NCI-H187 treated with DMSO at 0.1 percent for 48 hours (cell line): Measurements from ENCODE around the gene SLC5A6.
"Not testable (repeated sequence)": the region's sequence is repeated elsewhere in the genome, so short reads cannot be mapped to it uniquely, and the experiment has no call there.

Source experiments
- DNase-seq: peaks from one replicate; lab custom pipeline; 2025; lab: John Stamatoyannopoulos, UW

SLC5A6 gene

DNA sequence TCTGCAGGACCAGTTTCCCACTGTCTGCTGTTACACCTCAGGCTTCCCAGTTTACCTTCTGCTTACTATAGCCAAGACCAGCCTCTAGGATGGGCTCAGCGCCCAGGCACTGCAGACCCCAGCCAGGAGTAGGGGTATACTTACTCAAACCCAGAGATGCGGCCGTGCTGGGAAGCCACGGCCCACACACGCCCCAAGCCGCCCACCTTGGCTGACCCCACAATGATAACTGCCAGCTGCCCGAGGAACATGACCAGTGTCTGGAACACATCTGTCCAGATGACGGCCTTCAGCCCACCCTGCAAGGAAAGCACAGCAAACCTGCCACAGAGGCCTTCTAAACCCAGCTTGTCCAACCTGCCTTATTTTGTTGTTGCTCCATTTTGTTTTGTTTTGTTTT is 6.9 kb downstream of the SLC5A6 start:
- DNase-seq = no peak

GRCh38 chr2:27204566-27204965 is 7.5 kb downstream of the SLC5A6 start:
- DNase-seq = no peak

DNA sequence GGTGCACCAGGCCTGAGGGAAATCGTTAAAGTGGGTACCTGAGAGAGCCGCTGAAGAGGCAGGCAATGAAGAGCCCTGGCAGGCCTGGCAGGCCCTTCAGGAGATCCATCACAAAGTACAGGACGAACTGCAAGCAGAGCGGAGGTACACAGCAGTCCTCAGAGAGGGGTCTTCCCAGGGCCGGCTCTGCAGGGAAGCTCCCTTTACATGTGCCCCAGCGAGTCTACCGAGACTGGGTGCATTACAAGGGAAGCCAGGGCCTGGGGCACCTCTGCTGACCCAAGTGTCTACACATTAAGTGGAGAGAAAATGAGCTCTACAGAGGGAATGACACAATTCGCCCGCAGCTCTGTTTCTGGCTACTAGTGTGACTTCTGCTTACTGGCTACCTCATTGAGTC is 8.3 kb downstream of the SLC5A6 start:
- DNase-seq = no peak

GRCh38 chr2:27202854-27203253 is 9.2 kb downstream of the SLC5A6 start:
- DNase-seq = no peak

GRCh38 chr2:27201675-27202074 is 10.4 kb downstream of the SLC5A6 start:
- no peak for DNase-seq

DNA sequence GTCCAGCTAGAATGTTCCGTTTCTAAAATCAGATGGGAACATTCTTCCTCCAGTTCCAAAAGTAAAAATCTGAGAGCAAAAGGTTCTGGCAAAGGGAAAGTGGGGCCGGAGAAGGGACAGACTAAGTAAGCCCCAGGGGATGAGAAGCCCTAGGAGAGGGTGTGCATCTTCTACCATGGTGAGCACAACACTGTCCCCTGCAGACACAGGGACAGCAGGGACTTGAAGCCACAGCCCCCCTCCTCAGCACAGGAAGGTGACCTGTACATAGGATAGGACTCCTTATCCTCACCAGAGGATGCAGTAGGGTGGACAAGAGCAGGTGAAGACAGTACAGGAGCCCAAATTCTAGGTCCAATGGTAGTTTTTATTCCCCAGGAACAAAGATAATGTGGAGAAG is 12.8 kb downstream of the SLC5A6 start:
- no peak for DNase-seq

GRCh38 chr2:27198627-27199026 is 13.4 kb downstream of the SLC5A6 start:
- DNase-seq = no peak

GRCh38 chr2:27198068-27198467 is 14.0 kb downstream of the SLC5A6 start:
- DNase-seq = not testable (repeated sequence)

DNA sequence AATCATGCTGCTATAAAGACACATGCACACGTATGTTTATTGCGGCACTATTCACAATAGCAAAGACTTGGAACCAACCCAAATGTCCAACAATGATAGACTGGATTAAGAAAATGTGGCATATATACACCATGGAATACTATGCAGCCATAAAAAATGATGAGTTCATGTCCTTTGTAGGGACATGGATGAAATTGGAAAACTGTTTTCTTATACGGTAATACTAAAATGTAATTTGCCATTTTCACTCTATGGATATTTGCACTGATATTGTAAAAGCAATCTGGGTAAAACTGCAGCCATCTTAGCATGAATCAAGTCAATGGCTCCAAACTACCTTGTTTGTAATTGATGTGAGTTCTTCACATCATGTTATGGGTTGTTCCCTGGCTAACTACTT is 16.3 kb downstream of the SLC5A6 start:
- not testable (repeated sequence) for DNase-seq

GRCh38 chr2:27194538-27195354 is 17.3 kb downstream of the SLC5A6 start:
- DNase-seq = no peak

DNA sequence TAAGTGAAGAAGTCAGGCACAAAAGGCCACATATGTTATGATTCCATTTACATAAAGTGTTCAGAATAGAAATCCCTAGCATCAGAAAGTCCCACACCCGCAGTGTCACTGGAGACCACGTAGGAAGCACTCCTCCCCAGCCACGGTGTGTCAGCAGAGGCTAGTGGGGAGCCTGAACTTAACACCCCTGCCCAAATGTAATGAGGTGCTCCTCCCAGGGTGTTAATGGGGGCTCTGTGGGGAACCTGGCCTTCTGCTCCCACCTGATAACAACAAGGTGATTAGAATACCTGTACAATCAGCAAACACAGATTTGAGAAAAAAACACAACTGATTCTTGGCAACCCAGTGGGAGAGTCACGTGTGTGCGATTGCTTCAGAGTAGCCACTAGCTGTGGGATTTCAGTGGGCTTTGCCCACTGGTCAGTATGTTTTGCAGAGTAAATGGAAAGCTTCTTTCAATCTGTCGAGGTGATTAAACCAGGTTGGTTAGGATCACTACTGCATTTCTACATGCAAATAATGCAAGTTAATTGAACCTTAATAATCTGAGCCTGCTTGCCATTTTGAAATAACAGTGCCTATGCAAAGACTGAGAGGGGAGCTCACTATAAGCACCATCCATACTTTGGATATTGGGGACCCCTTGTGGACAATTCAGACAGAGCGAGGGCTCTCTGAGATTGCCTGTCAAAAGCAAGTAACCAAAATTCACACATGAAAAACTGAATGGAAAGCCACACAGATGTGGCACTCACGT is 20.8 kb downstream of the SLC5A6 start:
- DNase-seq = no peak

- DNase-seq = no peak
These were observed 22.1 kb downstream of the SLC5A6 start for GRCh38 chr2:27189989-27190388.

GRCh38 chr2:27186613-27187345 is 25.3 kb downstream of the SLC5A6 start:
- DNase-seq = no peak

GRCh38 chr2:27185331-27186026 is 26.6 kb downstream of the SLC5A6 start:
- no peak for DNase-seq

- no peak for DNase-seq
These were observed 28.0 kb downstream of the SLC5A6 start for GRCh38 chr2:27184115-27184514.

- DNase-seq = no peak
These were observed 29.7 kb downstream of the SLC5A6 start for GRCh38 chr2:27182346-27182745.

- DNase-seq = no peak
These were observed 32.6 kb downstream of the SLC5A6 start for GRCh38 chr2:27179344-27180000.

- DNase-seq = no peak
These were observed 33.6 kb downstream of the SLC5A6 start for GRCh38 chr2:27178469-27178868.

DNA sequence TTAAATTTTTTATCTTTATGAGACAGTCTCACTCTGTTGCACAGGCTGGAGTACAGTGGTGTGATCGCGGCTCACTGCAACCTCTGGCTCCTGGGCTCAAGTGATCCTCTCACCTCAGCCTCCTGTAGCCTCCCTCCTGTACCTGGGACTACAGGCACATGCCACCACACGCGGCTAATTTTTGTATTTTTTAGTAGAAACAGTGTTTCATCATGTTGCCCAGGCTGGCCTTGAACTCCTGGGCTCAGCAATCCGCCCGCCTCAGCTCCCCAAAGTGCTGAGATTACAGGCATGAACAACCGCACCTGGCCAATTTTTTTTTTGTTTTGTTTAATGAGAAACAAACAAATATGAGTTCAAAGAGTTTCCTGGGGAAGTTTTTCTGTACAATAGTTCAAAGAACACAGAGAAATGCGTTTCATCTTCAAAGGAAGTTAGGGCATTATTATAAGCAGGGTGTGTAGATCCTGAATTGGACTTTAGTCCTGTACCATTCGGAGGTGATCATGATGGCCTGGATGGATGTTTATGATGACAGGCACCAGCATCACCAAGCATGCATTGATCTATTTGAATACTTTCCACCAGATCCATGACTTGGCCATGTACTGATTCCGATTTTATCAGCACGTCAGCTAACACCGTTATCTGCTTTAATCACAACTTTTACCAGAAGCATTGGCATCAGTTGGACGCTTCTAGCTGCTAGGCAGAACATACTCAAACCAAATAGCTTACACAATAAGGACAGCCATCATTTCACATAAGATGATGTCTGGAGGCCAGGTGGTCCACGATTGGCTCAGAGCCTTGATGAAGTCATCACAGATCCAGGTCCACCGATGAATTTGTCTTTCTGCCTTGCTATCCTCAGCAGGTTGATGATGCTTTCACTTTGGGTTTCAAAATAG is 34.4 kb downstream of the SLC5A6 start:
- no peak for DNase-seq

DNA sequence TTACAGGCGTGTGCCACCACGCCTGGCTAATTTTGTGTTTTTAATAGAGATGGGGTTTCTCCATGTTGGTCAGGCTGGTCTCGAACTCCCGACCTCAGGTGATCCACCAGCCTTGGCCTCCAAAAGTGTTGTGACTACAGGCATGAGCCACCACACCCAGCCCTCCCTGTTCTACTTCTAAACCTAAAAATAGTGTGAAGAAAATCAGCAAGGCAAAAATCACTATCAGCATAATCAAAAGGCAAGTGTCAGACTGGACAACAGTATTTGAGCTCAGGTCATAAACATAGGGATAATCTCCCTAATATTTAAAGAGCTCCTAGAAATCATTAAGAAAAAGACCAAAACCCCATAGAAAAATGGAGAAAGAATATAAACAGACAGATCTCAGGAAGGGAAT is 36.3 kb downstream of the SLC5A6 start:
- DNase-seq = not testable (repeated sequence)
